GM12891 (cell line): ENCODE data around the gene CHCHD10.

Experiments used
- POLR2A ChIP-seq: IDR thresholded peaks from 2 replicates; pipeline ENCODE4 v1.6.1; 2011; ENCODE audit warnings: low read depth, low read length, control low read depth
- POU2F2 ChIP-seq: IDR thresholded peaks from 2 replicates; pipeline ENCODE4 v1.6.1; 2011; ENCODE audit warnings: low read depth, mild to moderate bottlenecking, control low read depth, low read length, moderate library complexity
- TAF1 ChIP-seq: IDR thresholded peaks from 2 replicates; pipeline ENCODE4 v1.6.1; 2011; ENCODE audit warnings: low read depth, low read length, control low read depth

DNA sequence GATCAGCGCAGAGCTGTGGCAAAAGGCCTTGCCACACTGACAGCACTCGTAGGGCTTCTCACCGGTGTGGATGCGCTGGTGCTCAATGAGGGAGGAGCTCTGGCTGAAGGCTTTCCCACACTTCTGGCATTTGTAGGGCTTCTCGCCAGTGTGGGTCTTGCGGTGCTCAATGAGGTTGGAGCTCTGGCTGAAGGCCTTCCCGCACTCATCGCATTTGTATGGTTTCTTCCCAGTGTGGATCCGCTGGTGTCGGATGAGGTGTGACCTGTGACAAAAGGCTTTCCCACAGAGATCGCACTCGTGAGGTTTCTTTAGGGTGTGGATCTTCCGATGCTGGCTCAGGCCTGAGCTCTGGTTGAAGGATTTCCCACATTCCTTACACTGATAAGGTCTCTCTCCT is 23.8 kb downstream of the CHCHD10 start:
- TF ChIP-seq POLR2A: no peak
- no peak for TF ChIP-seq TAF1
- no peak for TF ChIP-seq POU2F2
